HCT116 (cell line): ENCODE results near the gene DNM3. TPM values are rescaled to one million over a fixed set of nuclear protein-coding genes. Genes with fewer than 3 reads are reported as not detected.

Source experiments
- ATAC-seq: fragments of 200-7000 bp; cut with Tn5 transposase; 2 replicates; pipeline ENCODE4 v1.9.1; 2020; ENCODE audit warnings: mild to moderate bottlenecking, moderate library complexity
- BruUV-seq: library from RNA; stranded (reverse); fragments of 400-500 nt; replicated peaks from 2 replicates; lab custom pipeline; 2021; lab: Mats Ljungman, UMichigan
- CTCF ChIA-PET: fragments of 300-600 bp; sonication (Branson Sonifier 250); formaldehyde crosslinking; loops from one replicate; lab custom pipeline; 2021; ENCODE audit warnings: antibody characterized with exemption; lab: Charles Lee
- POLR2A ChIA-PET: fragments of 300-600, 350-600 bp; sonication (Branson Sonifier 250); formaldehyde crosslinking; loops from one replicate; lab custom pipeline; 2021; ENCODE audit warnings: antibody characterized with exemption; lab: Charles Lee
- RAD21 ChIA-PET, 2 experiments: fragments of 300-600 bp; sonication (Branson Sonifier 250); formaldehyde crosslinking; loops; one replicate each; lab custom pipeline; 2023; ENCODE audit warnings: low total read pairs in 2 of 2; ENCODE audit not compliant: uncharacterized antibody in 2 of 2, unreplicated experiment in 2 of 2, low non-redundant PET in 1 of 2; lab: Charles Lee
- DNase-seq: peaks from one replicate; pipeline ENCODE4 v3.0.0-alpha.2; 2010; ENCODE audit warnings: low read depth, low spot score
- H2AFZ ChIP-seq: fragments of 200-600 bp; shearing (Covaris generic), sonication (generic); 2 replicates; pipeline ENCODE4 v1.6.1; 2017; ENCODE audit warnings: low read depth, mixed run types, mixed read lengths, antibody characterized with exemption, low read length; ENCODE audit not compliant: poor library complexity, severe bottlenecking
- H3K27ac ChIP-seq: 2 replicates; pipeline ENCODE4 v1.5.1; 2012; ENCODE audit warnings: low read depth, low read length
- H3K27me3 ChIP-seq: fragments of 200-600 bp; sonication (generic); 2 replicates; pipeline ENCODE4 v1.6.1; 2016; ENCODE audit warnings: mixed run types, low read length, mixed read lengths; ENCODE audit not compliant: insufficient read depth
- H3K36me3 ChIP-seq, 2 experiments: fragments of 200-500 bp in 1 of 2; fragments of 200-600 bp in 1 of 2; sonication (Bioruptor generic) in 1 of 2; sonication (generic) in 1 of 2; 2 replicates each; pipeline versions ENCODE4 v1.5.1 to v1.6.1; 2014 to 2016; ENCODE audit warnings: low read length in 2 of 2, inconsistent platforms in 1 of 2, mixed read lengths in 1 of 2, mixed run types in 1 of 2; ENCODE audit not compliant: insufficient read depth in 2 of 2, control insufficient read depth in 1 of 2
- H3K4me1 ChIP-seq, 2 experiments: fragments of 200-600 bp in 1 of 2; sonication (generic) in 1 of 2; 2 replicates each; pipeline versions ENCODE4 v1.5.1 to v1.6.1; 2012 to 2017; ENCODE audit warnings: low read length in 2 of 2, inconsistent platforms in 1 of 2, mild to moderate bottlenecking in 1 of 2, mixed read lengths in 1 of 2, mixed run types in 1 of 2, moderate library complexity in 1 of 2; ENCODE audit not compliant: insufficient read depth in 2 of 2, control insufficient read depth in 1 of 2
- H3K4me2 ChIP-seq: fragments of 200-600 bp; sonication (generic); 2 replicates; pipeline ENCODE4 v1.6.1; 2017; ENCODE audit warnings: mixed run types, low read length, mixed read lengths
- H3K4me3 ChIP-seq, 2 experiments: fragments of 200-600 bp in 1 of 2; sonication (generic) in 1 of 2; replicated peaks in 1 of 2; 2 replicates each; pipeline ENCODE4 v1.5.1; 2011 to 2016; ENCODE audit warnings: low read length in 2 of 2, control low read depth in 1 of 2, low read depth in 1 of 2, mild to moderate bottlenecking in 1 of 2, mixed read lengths in 1 of 2, mixed run types in 1 of 2
- H3K79me2 ChIP-seq: fragments of 200-600 bp; sonication (generic); 2 replicates; pipeline ENCODE4 v1.6.1; 2017; ENCODE audit warnings: mild to moderate bottlenecking, mixed run types, low read length, moderate library complexity, mixed read lengths; ENCODE audit not compliant: insufficient read depth
- H3K9ac ChIP-seq: fragments of 200-600 bp; sonication (generic); 2 replicates; pipeline ENCODE4 v1.6.1; 2016; ENCODE audit warnings: low read length, mixed read lengths
- H3K9me2 ChIP-seq: fragments of 200-600 bp; sonication (generic), shearing (Covaris generic); 2 replicates; pipeline ENCODE4 v1.6.1; 2017; ENCODE audit warnings: mixed run types, mild to moderate bottlenecking, moderate library complexity; ENCODE audit not compliant: insufficient read depth
- H3K9me3 ChIP-seq, 2 experiments: fragments of 200-500 bp in 1 of 2; fragments of 200-600 bp in 1 of 2; sonication (Bioruptor generic) in 1 of 2; sonication (generic) in 1 of 2; 2 replicates each; pipeline ENCODE4 v1.6.1; 2014 to 2017; ENCODE audit warnings: low read length in 2 of 2, mixed read lengths in 2 of 2, inconsistent platforms in 1 of 2, low read depth in 1 of 2, mild to moderate bottlenecking in 1 of 2, mixed run types in 1 of 2, moderate library complexity in 1 of 2; ENCODE audit not compliant: control insufficient read depth in 1 of 2, insufficient read depth in 1 of 2
- H4K20me1 ChIP-seq: fragments of 200-600 bp; sonication (generic), shearing (Covaris generic); 2 replicates; pipeline ENCODE4 v1.6.1; 2017; ENCODE audit warnings: mixed run types, mild to moderate bottlenecking, moderate library complexity; ENCODE audit not compliant: insufficient read depth
- EGR1 ChIP-seq: IDR thresholded peaks from 2 replicates; pipeline ENCODE4 v1.6.1; 2012; ENCODE audit warnings: low read depth
- EZH2 ChIP-seq: fragments of 200-600 bp; sonication (generic); IDR thresholded peaks from 2 replicates; pipeline ENCODE4 v1.6.1; 2017; ENCODE audit warnings: antibody characterized with exemption, mixed run types
- JUND ChIP-seq: IDR thresholded peaks from 2 replicates; pipeline ENCODE4 v1.6.1; 2012
- SIN3A ChIP-seq: IDR thresholded peaks from 2 replicates; pipeline ENCODE4 v1.6.1; 2012; ENCODE audit warnings: low read depth
- SP1 ChIP-seq: IDR thresholded peaks from 2 replicates; pipeline ENCODE4 v1.6.1; 2012; ENCODE audit warnings: low read depth
- intact Hi-C: fragments of 100-400 bp; cut with micrococcal nuclease; formaldehyde crosslinking; loops from 2 replicates; pipeline ENCODE4 v1.10.0; 2022
- total RNA-seq: library from RNA; stranded (reverse); gene quantifications from one replicate; pipeline ENCODE4 v1.2.1, GENCODE V29; 2021; ENCODE audit not compliant: unreplicated experiment
- TF ChIP-seq, protein P1 (sequence below), 3 experiments: fragments of 200-600 bp in 1 of 3; sonication (generic) in 1 of 3; IDR thresholded peaks in 2 of 3; conservative IDR thresholded peaks in 1 of 3; 2 replicates each; pipeline ENCODE4 v1.5.1; 2012 to 2017; ENCODE audit warnings: low read depth in 2 of 3, low read length in 2 of 3, antibody characterized with exemption in 1 of 3, borderline replicate concordance in 1 of 3, control low read depth in 1 of 3, mild to moderate bottlenecking in 1 of 3, mixed read lengths in 1 of 3, mixed run types in 1 of 3, moderate library complexity in 1 of 3; ENCODE audit not compliant: insufficient read depth in 1 of 3
- TF ChIP-seq, protein P2 (sequence below): IDR thresholded peaks from 2 replicates; pipeline ENCODE4 v1.6.1; 2012
- TF ChIP-seq, protein P3 (sequence below): IDR thresholded peaks from 2 replicates; pipeline ENCODE4 v1.6.1; 2012; ENCODE audit warnings: low read depth

Gene DNM3
- total RNA-seq, 1 experiment from 2014 or later: 3.1 TPM

DNA sequence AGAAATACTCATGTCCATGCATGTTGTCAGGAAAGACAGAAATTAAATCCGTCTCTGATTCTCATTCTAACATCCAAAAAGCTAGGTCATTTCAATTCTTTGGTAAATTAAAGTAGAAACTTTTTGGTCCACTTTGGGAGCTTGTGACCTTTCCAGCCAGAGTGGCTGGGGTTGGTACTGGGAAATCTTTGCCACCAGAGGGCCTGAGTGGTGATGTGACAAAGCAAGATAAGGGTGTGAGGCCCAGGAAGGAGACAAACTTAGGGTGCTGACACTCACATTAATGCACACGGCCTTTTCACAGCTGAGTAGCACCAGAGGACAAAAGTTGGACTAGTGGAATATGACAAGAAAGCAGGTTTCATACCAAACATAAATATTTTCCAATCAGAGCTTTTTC lies 144.3 kb downstream of the DNM3 start:
- Histone ChIP-seq H3K4me2 (no peak overlapping the region), H4K20me1 (no peaks in the 10 kb centered on the region), H3K4me3 (no peak overlapping the region), H3K27ac (no peak overlapping the region), H3K79me2 (no peaks in the 10 kb centered on the region), H3K9ac (no peak overlapping the region), H3K4me1 (no peaks in the 10 kb centered on the region), H3K36me3 (no peaks in the 10 kb centered on the region), H3K9me3 (no peaks in the 10 kb centered on the region), H2AFZ (no peak overlapping the region), H3K27me3 (no peaks in the 10 kb centered on the region), H3K9me2 (no peaks in the 10 kb centered on the region)
- ATAC-seq: peak; percentile 89
- RAD21 ChIA-PET: interaction anchor here (0.6 to 1.9 kb wide), 4 partner anchors 184 to 465 kb away, joined by 3 to 12 read pairs (median 7); no protein-coding TSS in a partner anchor
- peak; percentile 6 for DNase-seq
- TF ChIP-seq, protein P1, sequence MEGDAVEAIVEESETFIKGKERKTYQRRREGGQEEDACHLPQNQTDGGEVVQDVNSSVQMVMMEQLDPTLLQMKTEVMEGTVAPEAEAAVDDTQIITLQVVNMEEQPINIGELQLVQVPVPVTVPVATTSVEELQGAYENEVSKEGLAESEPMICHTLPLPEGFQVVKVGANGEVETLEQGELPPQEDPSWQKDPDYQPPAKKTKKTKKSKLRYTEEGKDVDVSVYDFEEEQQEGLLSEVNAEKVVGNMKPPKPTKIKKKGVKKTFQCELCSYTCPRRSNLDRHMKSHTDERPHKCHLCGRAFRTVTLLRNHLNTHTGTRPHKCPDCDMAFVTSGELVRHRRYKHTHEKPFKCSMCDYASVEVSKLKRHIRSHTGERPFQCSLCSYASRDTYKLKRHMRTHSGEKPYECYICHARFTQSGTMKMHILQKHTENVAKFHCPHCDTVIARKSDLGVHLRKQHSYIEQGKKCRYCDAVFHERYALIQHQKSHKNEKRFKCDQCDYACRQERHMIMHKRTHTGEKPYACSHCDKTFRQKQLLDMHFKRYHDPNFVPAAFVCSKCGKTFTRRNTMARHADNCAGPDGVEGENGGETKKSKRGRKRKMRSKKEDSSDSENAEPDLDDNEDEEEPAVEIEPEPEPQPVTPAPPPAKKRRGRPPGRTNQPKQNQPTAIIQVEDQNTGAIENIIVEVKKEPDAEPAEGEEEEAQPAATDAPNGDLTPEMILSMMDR (IDR thresholded peaks at IDR 0.05 in 2 of 3, conservative IDR thresholded peaks at IDR 0.05 in 1 of 3; ENCODE audit: borderline replicate concordance in 1 of 3, insufficient read depth in 1 of 3, low read depth in 2 of 3, low read length in 2 of 3): peak; percentile 30 to 57 (median 52); a peak in 5 of 6 replicates
- no peak for TF ChIP-seq EZH2
- CTCF ChIA-PET: interaction anchor here (0.6 to 12.0 kb wide), 14 partner anchors 9 to 414 kb away, joined by 3 to 237 read pairs (median 6); no protein-coding TSS in a partner anchor
- intact Hi-C loops: loop anchor here (1.0 kb wide), 2 partner anchors 184 to 340 kb away; no protein-coding TSS in a partner anchor
- no TSS peak for BruUV-seq
- POLR2A ChIA-PET: no interaction called here

DNA sequence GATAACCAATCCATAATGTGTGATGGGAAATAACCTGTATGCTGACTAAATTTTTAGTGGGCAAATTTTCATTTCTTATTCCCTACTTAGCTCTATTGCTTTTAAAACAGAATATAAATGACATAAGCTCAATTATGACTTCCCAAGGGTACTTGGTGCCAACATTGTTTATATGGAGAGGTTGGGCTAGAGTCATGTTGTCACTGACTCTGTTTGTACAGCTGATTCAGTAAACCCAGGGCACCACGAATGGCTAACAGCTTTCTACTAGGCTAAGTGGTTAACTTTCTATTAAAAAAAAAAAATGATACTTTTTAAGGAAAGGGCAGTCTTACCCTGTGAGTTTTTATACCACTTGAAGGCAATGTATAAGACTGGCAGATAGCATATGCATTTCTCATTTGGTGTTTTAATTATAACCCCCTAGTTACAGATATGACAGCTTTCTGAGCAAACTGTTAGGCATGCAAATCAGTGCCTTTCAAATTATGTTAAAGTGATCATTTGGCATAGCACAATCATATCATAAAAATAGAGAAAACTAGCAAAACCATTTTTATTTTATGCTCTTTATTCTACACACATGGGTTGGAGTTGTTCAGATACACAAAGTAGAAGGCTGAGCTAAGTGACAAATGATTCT lies 147.1 kb downstream of the DNM3 start:
- Histone ChIP-seq H3K4me3 (no peak overlapping the region), H3K27ac (no peak overlapping the region), H3K9ac (no peak overlapping the region), H4K20me1 (no peaks in the 10 kb centered on the region), H3K79me2 (no peaks in the 10 kb centered on the region), H3K4me2 (no peak overlapping the region), H3K4me1 (no peaks in the 10 kb centered on the region), H2AFZ (no peak overlapping the region), H3K9me2 (no peaks in the 10 kb centered on the region), H3K9me3 (no peaks in the 10 kb centered on the region), H3K27me3 (no peaks in the 10 kb centered on the region), H3K36me3 (no peaks in the 10 kb centered on the region)
- ChIA-PET POLR2A (no interaction called here), RAD21 (no interaction called here), CTCF (interaction anchor here (0.9 to 12.0 kb wide), 3 partner anchors 14 to 411 kb away, joined by 3 to 237 read pairs (median 10); no protein-coding TSS in a partner anchor)
- no peak for TF ChIP-seq EZH2
- no peak for TF ChIP-seq SP1
- no peak for TF ChIP-seq JUND
- TF ChIP-seq, protein P2, sequence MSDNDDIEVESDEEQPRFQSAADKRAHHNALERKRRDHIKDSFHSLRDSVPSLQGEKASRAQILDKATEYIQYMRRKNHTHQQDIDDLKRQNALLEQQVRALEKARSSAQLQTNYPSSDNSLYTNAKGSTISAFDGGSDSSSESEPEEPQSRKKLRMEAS: no peak
- TF ChIP-seq SIN3A: no peak
- TF ChIP-seq, protein P3, sequence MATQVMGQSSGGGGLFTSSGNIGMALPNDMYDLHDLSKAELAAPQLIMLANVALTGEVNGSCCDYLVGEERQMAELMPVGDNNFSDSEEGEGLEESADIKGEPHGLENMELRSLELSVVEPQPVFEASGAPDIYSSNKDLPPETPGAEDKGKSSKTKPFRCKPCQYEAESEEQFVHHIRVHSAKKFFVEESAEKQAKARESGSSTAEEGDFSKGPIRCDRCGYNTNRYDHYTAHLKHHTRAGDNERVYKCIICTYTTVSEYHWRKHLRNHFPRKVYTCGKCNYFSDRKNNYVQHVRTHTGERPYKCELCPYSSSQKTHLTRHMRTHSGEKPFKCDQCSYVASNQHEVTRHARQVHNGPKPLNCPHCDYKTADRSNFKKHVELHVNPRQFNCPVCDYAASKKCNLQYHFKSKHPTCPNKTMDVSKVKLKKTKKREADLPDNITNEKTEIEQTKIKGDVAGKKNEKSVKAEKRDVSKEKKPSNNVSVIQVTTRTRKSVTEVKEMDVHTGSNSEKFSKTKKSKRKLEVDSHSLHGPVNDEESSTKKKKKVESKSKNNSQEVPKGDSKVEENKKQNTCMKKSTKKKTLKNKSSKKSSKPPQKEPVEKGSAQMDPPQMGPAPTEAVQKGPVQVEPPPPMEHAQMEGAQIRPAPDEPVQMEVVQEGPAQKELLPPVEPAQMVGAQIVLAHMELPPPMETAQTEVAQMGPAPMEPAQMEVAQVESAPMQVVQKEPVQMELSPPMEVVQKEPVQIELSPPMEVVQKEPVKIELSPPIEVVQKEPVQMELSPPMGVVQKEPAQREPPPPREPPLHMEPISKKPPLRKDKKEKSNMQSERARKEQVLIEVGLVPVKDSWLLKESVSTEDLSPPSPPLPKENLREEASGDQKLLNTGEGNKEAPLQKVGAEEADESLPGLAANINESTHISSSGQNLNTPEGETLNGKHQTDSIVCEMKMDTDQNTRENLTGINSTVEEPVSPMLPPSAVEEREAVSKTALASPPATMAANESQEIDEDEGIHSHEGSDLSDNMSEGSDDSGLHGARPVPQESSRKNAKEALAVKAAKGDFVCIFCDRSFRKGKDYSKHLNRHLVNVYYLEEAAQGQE: no peak
- TF ChIP-seq EGR1: no peak
- no peak for DNase-seq
- BruUV-seq: no TSS peak
- ATAC-seq: no peak
- intact Hi-C loops: no loop called here
